Right ventricle myocardium inferior (tissue), 1 donor: ENCODE results near the gene AHSA1. TPM values are rescaled to one million over a fixed set of nuclear protein-coding genes. Genes with fewer than 3 reads are reported as not detected.

Experiments
- ATAC-seq: fragments of 200-7000 bp; cut with Tn5 transposase; one replicate; pipeline ENCODE4 v1.9.1; 2020; ENCODE audit warnings: mild to moderate bottlenecking, moderate library complexity
- DNase-seq: peaks from one replicate; pipeline ENCODE4 v3.0.0; 2021; ENCODE audit errors: missing footprints
- intact Hi-C: fragments of 100-400 bp; cut with DNase I; formaldehyde crosslinking; loops from one replicate; pipeline ENCODE4 v1.11.0; 2022
- total RNA-seq: library from RNA; stranded (reverse); fragmentation: NEBNext Ultra II Directional; extraction: Animal tissue kit (Norgen Biotek cat#: 25700); gene quantifications from one replicate; pipeline ENCODE4 v1.2.1, GENCODE V29; 2021
- donor health status: DM: no; HTN: yes; CAD: no; lungs with severe emphysema.

Gene AHSA1
- total RNA-seq, 1 donor from 2014 or later: 194 TPM

DNA sequence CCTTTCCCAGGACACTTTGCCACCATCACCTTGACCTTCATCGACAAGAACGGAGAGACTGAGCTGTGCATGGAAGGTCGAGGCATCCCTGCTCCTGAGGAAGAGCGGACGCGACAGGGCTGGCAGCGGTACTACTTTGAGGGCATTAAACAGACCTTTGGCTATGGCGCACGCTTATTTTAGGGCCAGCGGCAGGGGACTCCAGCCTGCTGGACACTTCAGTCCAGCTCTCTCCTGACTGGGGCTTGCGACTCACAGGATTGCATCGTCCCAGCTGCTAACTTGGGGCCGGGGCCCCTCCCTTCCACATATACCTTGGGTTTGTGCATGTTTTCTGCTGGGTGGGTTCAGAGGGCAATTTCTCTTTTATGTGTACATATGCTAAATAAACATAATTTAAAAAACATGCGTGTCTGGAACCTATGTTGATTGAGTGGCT lies 11.2 kb downstream of the AHSA1 start:
- no peak for DNase-seq
- intact Hi-C loops: no loop called here
- ATAC-seq: no peak

GRCh38 chr14:77469539-77469938 lies 11.6 kb downstream of the AHSA1 start:
- no peak for ATAC-seq
- intact Hi-C loops: no loop called here

GRCh38 chr14:77470224-77470870 lies 12.5 kb downstream of the AHSA1 start:
- ATAC-seq: no peak
- intact Hi-C loops: no loop called here
- DNase-seq: no peak

More at GRCh38 chr14:77469539-77469938, 11.6 kb downstream of the AHSA1 start:
- no peak for DNase-seq

GRCh38 chr14:77473921-77474320 lies 16.0 kb downstream of the AHSA1 start:
- no peak for ATAC-seq
- no peak for DNase-seq
- intact Hi-C loops: no loop called here

GRCh38 chr14:77474479-77475177 lies 16.7 kb downstream of the AHSA1 start:
- intact Hi-C loops: no loop called here
- ATAC-seq: peak; percentile 51
- DNase-seq: no peak

GRCh38 chr14:77475432-77476115 lies 17.7 kb downstream of the AHSA1 start:
- ATAC-seq (no peak), DNase-seq (no peak)
- intact Hi-C loops: no loop called here

DNA sequence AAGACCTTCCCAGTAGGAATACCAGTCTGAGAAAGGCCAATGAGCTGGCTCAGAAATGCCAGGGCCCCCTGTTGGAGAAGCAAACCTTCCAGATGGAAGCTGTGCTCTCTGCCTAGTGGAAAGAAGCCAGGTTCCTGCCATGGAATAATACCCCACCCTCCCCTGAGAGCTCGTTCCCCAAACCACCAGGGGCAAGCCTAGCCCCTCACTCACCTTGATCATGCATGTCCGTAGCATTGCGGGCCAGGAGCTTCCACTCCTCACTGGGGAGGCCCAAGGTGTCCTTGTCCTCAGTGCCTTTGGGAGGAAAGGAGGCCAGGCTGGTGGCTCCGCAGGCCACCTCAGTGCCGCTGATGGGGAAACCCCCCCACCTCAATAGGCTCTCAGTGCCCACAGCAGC lies 20.1 kb downstream of the AHSA1 start:
- DNase-seq (no peak), ATAC-seq (no peak)
- intact Hi-C loops: no loop called here

DNA sequence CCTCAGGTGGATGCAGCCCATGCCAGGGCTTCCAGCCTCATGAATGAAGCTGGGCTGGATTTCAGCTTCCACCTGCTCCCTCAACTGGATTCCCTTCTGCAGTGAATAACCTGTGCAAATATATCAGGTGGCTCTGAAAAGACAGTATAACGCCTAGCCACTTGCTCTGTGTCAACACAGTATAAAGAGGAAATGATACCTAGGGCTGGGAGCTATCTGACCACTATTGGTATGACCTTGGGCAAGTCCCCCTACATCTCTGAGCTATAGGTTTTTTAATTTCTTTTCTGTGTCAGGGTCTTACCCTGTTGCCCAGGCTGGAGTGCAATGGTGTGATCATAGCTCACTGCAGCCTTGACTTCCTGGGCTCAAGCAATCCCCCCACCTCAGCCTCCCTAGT lies 20.9 kb downstream of the AHSA1 start:
- intact Hi-C loops: no loop called here
- DNase-seq: no peak
- ATAC-seq: no peak

DNA sequence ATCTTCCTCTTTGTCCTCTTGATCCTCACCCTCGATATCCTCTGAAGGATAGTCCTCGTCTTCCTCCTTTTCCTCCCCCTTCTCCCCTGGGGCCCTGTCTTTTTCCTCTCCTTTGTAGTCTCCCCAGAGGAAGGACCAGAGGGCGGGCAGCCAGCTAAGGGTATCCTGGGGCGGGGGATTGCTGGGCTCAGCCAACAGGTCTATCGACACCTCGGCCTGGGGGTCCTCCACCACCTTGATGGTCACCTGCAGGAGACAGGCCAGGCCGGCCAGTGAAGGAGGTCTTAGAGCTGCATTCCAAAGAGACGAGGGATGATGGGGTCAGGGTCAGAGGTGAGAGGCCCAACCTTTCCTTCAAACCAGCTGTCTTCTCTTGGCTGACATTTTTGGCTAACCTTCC lies 24.5 kb downstream of the AHSA1 start:
- intact Hi-C loops: no loop called here
- DNase-seq (no peak), ATAC-seq (no peak)

DNA sequence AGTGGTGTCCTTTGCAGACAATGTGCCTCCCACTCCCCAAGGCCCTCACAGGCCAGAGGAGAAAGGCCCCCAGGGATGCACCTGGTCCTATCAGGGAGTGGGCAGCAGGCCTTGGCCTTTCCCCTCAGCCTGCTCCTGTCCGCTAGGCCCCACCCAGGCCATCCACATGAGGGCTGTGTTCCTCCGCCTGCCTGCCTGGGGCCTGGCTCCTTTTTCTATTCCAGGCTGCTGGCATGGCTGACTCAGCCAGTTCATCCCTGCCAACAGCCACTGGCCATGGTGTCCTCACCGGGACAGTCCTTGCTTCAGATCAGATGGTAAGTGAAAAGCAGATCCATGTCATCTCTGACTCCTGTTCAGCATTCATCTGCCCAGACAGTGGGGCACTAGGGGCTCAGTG lies 27.4 kb downstream of the AHSA1 start:
- ATAC-seq: no peak
- no peak for DNase-seq
- intact Hi-C loops: no loop called here

DNA sequence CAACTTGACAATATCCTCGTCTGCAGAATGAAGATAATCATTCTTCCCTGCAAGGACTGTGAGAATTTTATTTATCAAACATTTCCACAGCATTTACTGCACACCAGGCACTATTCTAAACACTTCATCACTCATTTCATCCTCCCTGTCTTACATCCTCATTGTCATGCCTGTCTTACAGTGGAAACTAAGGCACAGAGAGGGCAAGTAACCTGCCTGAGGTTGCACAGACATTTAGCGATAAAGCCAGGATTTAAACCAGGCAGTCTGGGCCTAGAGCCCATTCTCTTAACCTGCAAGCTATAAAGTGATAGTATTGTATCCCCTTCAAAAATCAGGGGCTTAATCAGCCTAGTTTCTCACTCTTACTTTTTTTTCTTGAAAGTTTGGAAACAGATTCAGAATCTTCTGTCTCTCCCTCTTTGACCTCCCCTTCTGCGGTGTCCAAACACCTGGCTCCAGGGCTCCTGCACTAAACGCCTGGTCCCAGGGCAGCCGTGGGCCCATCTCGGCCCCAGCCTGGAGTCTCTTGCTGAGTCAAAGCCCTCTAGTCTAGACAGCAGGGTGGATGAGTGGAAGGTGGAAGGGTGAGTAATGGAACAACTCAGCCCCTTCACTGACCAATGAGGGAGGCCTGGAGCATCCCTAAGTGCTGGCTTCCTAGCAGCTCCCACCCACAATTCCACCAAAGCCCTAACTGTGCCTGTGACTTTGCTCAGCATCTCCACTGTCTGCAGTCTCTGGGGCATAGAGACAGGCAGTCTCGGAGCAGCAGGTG lies 28.2 kb downstream of the AHSA1 start:
- DNase-seq (no peak), ATAC-seq (no peak)
- intact Hi-C loops: no loop called here

GRCh38 chr14:77488558-77488957 lies 30.7 kb downstream of the AHSA1 start:
- DNase-seq: no peak
- intact Hi-C loops: no loop called here

DNA sequence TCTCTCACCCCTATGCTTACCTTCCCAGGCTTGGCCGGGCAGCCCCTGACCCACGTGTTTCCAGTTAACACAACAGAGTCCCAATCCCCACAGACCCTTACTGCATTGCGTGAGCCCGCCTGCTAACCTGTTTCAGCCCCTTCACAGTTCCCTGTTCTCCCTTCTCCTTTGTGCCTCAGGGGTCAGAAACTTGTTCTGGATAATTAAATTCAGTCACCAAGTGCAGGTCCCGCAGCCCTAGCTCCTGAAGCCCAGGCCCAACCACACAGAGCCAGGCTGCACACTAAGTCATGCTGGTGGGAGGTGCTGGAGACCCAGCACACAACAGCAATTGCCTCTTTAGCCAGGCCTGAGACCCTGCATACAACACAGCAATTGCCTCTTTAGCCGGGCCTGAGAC lies 31.1 kb downstream of the AHSA1 start:
- intact Hi-C loops: no loop called here
- no peak for DNase-seq
- ATAC-seq: no peak

More at GRCh38 chr14:77488558-77488957, 30.7 kb downstream of the AHSA1 start:
- ATAC-seq: no peak

DNA sequence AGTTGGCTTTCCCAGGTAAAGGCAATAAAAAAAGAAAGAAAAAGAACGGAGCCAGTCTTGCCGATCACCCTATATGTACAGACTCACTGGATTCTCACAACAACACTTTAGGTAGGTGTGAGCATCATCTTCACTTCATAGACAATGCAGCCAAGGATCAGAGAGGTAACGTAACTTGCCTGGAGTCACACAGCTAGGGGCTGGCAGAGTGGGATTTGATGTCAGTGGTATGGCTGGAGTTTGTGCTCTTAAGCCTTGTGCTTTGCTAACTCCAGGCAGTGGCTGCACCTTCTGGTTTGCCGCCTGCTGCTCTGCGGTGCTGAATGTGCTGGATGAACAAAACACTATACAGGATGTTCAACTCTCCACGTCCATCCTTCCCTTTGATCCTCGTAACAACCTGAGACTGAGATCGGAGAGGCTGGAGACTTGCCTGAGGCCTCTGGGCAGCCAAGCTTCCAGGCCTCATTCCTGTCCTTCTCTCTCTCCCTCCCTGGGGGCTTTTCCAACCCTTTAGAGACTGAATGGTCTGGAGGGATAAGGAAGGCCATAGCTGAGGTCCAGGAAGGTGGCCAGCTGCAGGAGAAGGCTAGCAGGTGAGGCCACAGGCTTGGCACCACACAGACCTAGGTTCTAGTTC lies 32.6 kb downstream of the AHSA1 start:
- intact Hi-C loops: no loop called here
- ATAC-seq: no peak

GRCh38 chr14:77491056-77491455 lies 33.2 kb downstream of the AHSA1 start:
- no peak for ATAC-seq
- no peak for DNase-seq
- intact Hi-C loops: no loop called here

More for the DNA sequence above, 32.6 kb downstream of the AHSA1 start:
- no peak for DNase-seq

DNA sequence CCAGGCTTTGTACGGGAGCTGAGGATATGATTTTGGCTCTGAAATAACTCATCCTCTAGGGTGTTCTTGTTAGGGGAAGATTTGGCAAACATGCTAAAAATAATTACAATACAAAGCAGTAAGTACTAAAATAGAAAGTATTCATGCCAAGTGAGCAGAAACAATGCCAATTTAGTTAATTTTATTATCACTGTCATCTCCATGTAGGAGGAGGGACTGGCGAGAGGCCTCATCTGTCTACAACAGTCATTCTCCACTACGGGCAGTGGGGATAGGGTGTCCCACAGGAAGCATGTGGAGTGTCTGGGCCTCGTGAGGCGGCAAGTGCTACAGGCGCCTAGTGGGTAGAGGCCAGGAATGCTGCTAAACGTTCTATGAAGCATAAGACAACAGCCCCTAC lies 37.4 kb downstream of the AHSA1 start:
- intact Hi-C loops: no loop called here
- ATAC-seq (no peak), DNase-seq (no peak)

DNA sequence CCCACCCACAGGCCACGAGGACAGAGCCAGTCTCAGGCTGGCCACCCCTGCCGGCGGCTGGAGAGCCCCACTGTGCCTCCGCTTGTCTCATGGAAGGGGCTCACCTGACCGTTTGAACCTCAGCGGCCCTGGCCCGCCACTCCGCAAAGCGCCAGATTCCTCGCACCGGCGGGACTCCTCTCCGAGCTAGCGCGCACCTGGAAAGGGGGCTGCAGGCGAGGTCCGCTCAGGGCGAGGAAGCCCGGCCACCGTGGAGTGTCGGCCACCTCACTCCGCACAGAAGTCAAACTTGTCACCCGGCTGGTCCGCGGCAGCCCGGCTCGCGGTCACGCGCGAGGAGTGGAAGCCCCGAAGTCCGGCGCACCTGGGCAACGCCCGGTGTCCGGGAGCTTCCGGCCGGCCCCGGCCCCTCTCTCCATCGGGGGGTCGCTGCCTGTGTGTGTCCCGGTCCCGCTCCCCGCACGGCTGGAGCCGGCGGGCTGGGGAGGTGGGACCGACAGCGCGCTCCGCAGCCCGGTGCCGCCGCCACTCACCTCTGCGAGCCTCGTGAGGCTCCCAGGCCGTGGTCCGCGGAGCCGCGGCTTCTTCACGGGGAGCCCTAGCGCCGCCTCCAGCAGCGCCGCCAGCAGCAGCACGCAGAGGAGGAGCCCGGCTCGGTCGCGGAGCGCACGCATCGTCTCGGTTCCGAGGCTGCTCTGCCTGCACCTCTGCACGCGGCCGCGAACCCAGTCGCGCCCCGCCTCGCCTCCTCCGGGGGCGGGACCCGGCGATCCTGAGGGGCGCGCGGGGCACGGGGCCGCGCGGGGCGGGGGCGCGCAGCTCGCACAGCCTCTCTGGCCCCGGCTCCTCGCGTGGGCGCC lies 40.5 kb downstream of the AHSA1 start, which contains the start of gene ISM2:
Gene ISM2 (minus strand): TSS at position 697 of the 860 bp plus-strand sequence. CDS start 23 bp downstream, at position 674.
- intact Hi-C loops: no loop called here
- DNase-seq: no peak
- peak; percentile 60 for ATAC-seq
